ENCODE measurements around the gene EPB41L4B.

EPB41L4B gene

DNA sequence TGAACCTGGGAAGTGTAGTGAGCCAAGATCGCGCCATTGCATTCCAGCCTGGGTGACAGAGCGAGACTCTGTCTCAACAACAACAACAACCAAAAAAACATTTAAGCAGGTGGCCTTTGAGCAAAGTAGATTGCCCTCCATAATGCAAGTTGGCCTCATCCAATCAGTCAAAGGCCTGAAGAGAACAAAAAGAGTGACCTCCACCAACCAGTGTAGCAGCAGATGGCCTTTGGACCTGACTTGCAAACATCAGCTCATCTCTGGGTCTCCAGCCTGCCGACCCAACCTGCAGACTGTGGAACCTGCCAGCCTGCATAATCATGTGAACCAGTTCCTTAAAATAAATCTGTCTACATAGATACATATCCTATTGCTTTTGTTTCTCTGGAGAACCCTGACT lies 161.3 kb downstream of the EPB41L4B start:
- TF ChIP-seq, protein P1, sequence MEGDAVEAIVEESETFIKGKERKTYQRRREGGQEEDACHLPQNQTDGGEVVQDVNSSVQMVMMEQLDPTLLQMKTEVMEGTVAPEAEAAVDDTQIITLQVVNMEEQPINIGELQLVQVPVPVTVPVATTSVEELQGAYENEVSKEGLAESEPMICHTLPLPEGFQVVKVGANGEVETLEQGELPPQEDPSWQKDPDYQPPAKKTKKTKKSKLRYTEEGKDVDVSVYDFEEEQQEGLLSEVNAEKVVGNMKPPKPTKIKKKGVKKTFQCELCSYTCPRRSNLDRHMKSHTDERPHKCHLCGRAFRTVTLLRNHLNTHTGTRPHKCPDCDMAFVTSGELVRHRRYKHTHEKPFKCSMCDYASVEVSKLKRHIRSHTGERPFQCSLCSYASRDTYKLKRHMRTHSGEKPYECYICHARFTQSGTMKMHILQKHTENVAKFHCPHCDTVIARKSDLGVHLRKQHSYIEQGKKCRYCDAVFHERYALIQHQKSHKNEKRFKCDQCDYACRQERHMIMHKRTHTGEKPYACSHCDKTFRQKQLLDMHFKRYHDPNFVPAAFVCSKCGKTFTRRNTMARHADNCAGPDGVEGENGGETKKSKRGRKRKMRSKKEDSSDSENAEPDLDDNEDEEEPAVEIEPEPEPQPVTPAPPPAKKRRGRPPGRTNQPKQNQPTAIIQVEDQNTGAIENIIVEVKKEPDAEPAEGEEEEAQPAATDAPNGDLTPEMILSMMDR (IDR thresholded peaks at IDR 0.05; ENCODE audit: low read depth, low read length, missing control alignments) = no peak
- DNase-seq (ENCODE audit: low read depth) = no peak
- H3K4me3 ChIP-seq (ENCODE audit: low read depth, low read length) = no peak overlapping the region
- in situ Hi-C loops (cut with HindIII; ENCODE audit: low sequenced_read_pairs) = no loop called here

DNA sequence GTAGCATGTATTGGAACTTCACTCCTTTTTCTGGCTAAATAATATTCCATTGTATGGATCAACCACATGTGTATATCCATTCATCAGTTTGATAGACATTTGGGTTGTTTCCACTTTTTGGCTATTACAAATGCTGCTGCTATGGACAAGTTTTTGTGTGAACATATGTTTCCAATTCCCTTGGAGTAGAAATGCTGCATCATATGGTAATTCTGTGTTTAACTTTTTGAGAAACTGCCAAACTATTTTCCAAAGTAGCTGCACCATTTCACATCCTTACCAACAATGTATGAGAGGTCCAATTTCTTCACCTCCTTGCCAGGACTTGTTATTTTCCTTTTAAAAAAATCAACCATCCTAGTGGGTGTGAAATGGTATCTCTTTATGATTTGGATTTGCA lies 162.2 kb downstream of the EPB41L4B start:
- in situ Hi-C loops (cut with HindIII; ENCODE audit: low sequenced_read_pairs) = no loop called here
- TF ChIP-seq, protein P1 (IDR thresholded peaks at IDR 0.05; ENCODE audit: low read depth, low read length, missing control alignments) = no peak
- H3K4me3 ChIP-seq (ENCODE audit: low read depth, low read length) = no peak overlapping the region
- no peak for DNase-seq (ENCODE audit: low read depth)

DNA sequence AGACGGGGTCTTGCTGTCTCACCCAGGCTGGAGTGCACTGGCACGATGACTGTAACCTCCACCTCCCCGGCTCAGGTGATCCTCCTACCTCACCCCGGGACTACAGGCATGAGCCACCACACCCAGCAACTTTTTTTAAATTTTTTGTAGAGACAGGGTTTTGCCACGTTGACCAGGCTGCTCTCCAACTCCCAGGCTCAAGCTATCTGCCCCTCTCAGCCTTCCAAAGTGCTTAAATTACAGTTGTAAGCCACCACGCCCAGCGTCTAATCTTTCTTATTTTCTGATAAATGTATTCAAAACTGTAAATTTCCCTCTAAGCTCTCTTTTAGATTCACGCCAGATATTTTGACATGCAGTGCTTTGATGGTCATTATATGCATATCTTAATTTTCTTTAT lies 164.2 kb downstream of the EPB41L4B start:
- no peak overlapping the region for H3K4me3 ChIP-seq (ENCODE audit: low read depth, low read length)
- TF ChIP-seq, protein P1 (IDR thresholded peaks at IDR 0.05; ENCODE audit: low read depth, low read length, missing control alignments) = no peak
- no peak for DNase-seq (ENCODE audit: low read depth)
- in situ Hi-C loops (cut with HindIII; ENCODE audit: low sequenced_read_pairs) = no loop called here

DNA sequence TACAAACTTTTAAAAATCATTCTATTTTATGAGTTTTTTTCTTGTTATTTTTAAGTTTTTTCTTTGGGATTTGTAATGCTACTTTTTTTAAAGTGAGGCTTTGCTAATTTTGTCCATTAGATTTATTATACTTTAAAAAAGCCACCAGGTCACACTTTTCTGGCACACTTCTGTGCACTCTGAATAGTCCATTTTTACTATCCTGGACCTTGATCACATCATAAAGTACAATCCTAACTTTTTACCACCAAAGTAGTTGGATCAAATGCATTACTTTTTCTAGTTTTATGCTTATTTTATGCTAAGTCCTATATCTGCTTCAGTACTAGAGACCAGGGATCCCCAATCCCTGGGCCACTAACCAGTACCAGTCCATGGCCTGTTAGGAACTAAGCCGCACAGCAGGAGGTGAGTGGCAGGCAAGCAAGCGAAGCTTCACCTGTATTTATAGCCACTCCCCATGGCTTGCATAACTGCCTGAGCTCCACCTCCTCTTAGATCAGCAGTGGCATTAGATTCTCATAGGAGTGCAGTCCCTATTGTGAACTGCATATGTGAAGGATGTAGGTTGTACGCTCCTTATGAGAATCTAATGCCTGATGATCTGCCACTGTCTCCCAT lies 169.8 kb downstream of the EPB41L4B start:
- TF ChIP-seq, protein P1 (IDR thresholded peaks at IDR 0.05; ENCODE audit: low read depth, low read length, missing control alignments) = no peak
- H3K4me3 ChIP-seq (ENCODE audit: low read depth, low read length) = no peak overlapping the region
- DNase-seq (ENCODE audit: low read depth) = no peak
- in situ Hi-C loops (cut with HindIII; ENCODE audit: low sequenced_read_pairs) = no loop called here

DNA sequence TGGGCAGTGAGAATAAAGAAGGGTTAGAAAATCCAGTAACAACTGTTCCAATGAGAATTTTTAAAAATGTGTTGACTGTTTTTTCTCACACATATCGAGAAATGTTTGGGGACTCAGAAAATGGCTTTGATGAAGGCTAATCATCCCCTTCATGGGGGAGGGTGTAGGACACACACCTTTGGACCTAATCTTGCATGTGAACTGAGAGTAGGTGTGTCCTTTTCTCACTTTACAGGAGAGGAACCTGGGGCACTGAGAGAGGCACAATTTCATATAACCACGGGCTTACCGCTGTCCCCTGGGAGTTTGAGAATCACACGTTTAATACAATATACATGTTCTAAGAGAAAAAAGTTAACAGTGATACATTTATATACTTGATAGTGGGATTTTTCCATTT lies 171.1 kb downstream of the EPB41L4B start:
- TF ChIP-seq, protein P1 (IDR thresholded peaks at IDR 0.05; ENCODE audit: low read depth, low read length, missing control alignments) = no peak
- no peak overlapping the region for H3K4me3 ChIP-seq (ENCODE audit: low read depth, low read length)
- no peak for DNase-seq (ENCODE audit: low read depth)
- in situ Hi-C loops (cut with HindIII; ENCODE audit: low sequenced_read_pairs) = no loop called here

DNA sequence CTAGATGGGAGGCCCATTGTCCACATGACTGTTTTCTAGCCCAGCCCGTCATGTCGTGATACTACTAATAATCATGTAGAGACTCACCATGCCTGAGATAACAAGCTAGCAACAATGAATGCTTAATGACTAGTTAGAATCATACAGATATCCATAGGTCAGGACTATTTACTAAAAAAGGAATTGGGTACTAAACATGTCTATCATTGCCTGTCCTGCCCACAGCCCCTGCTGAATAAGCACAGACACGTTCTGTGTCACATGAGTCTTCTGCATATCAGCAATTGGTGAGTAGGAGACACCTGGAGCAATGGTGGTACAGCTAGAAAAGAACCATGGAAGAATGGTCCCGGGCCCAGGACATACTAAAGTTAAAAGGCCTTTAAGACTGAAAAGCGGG lies 171.8 kb downstream of the EPB41L4B start:
- TF ChIP-seq, protein P1 (IDR thresholded peaks at IDR 0.05; ENCODE audit: low read depth, low read length, missing control alignments) = no peak
- no peak overlapping the region for H3K4me3 ChIP-seq (ENCODE audit: low read depth, low read length)
- in situ Hi-C loops (cut with HindIII; ENCODE audit: low sequenced_read_pairs) = no loop called here
- no peak for DNase-seq (ENCODE audit: low read depth)

All from astrocyte of the cerebellum (primary cell).